ENCODE data around the gene KCNMB1. TPM values are rescaled to one million over a fixed set of nuclear protein-coding genes. Genes with fewer than 3 reads are reported as not detected.

The KCNMB1 gene
- total RNA-seq, 1 donor from 2014 or later: 0.64 TPM

- ATAC-seq: no peak
These were observed 13.9 kb downstream of the KCNMB1 start for GRCh38 chr5:170375283-170375682.

- no peak for ATAC-seq
These were observed 16.2 kb downstream of the KCNMB1 start for GRCh38 chr5:170372971-170373370.

GRCh38 chr5:170368586-170368985, 20.6 kb downstream of the KCNMB1 start:
- no peak for ATAC-seq

GRCh38 chr5:170366276-170366675, 22.9 kb downstream of the KCNMB1 start:
- ATAC-seq: no peak

GRCh38 chr5:170365831-170366230, 23.3 kb downstream of the KCNMB1 start:
- no peak for ATAC-seq

GRCh38 chr5:170365011-170365410, 24.2 kb downstream of the KCNMB1 start:
- no peak for ATAC-seq

- ATAC-seq: no peak
These were observed 25.5 kb downstream of the KCNMB1 start for GRCh38 chr5:170363671-170364070.

- ATAC-seq: no peak
These were observed 26.5 kb downstream of the KCNMB1 start for GRCh38 chr5:170362656-170363055.

GRCh38 chr5:170362102-170362501, 27.1 kb downstream of the KCNMB1 start:
- no peak for ATAC-seq

- ATAC-seq: no peak
These were observed 27.6 kb downstream of the KCNMB1 start for GRCh38 chr5:170361616-170362015.

- ATAC-seq: no peak
These were observed 28.1 kb downstream of the KCNMB1 start for GRCh38 chr5:170361116-170361515.

- ATAC-seq: no peak
These were observed 28.5 kb downstream of the KCNMB1 start for GRCh38 chr5:170360709-170361108.

GRCh38 chr5:170357955-170358444, 31.2 kb downstream of the KCNMB1 start:
- ATAC-seq: no peak

- ATAC-seq: no peak
These were observed 33.5 kb downstream of the KCNMB1 start for GRCh38 chr5:170355601-170356098.

GRCh38 chr5:170353961-170354360, 35.2 kb downstream of the KCNMB1 start:
- no peak for ATAC-seq

GRCh38 chr5:170353011-170353761, 36.0 kb downstream of the KCNMB1 start:
- ATAC-seq: no peak

- ATAC-seq: no peak
These were observed 41.0 kb downstream of the KCNMB1 start for GRCh38 chr5:170348137-170348633.

- no peak for ATAC-seq
These were observed 42.1 kb downstream of the KCNMB1 start for GRCh38 chr5:170347022-170347567.

GRCh38 chr5:170345971-170346370, 43.2 kb downstream of the KCNMB1 start:
- no peak for ATAC-seq

GRCh38 chr5:170343177-170343576, 46.0 kb downstream of the KCNMB1 start:
- ATAC-seq: no peak

- ATAC-seq: no peak
These were observed 46.9 kb downstream of the KCNMB1 start for GRCh38 chr5:170342153-170342725.

GRCh38 chr5:170341545-170341944, 47.6 kb downstream of the KCNMB1 start:
- ATAC-seq: no peak

- no peak for ATAC-seq
These were observed 49.4 kb downstream of the KCNMB1 start for GRCh38 chr5:170339780-170340167.

Data from esophagus mucosa (tissue), 1 donor.